T-helper 2 cell treated with Interferon-gamma antibody and Interleukin-4, amounts not matched to agents 100 ng/mL and 5 ng/mL, for 36 hours (primary cell): Measurements from ENCODE around the gene CD177. TPM values are rescaled to one million over a fixed set of nuclear protein-coding genes. Genes with fewer than 3 reads are reported as not detected.
"Not testable (repeated sequence)": the region's sequence is repeated elsewhere in the genome, so short reads cannot be mapped to it uniquely, and the experiment has no call there.

Source experiments
- intact Hi-C: fragments of 100-400 bp; cut with micrococcal nuclease; formaldehyde crosslinking; loops from one replicate; pipeline ENCODE4 v1.15.1; 2023
- total RNA-seq: library from RNA; stranded (reverse); gene quantifications from 2 replicates; pipeline ENCODE4 v1.2.3, GENCODE V29; 2022

CD177 gene
- total RNA-seq, 1 donor from 2014 or later: not detected

DNA sequence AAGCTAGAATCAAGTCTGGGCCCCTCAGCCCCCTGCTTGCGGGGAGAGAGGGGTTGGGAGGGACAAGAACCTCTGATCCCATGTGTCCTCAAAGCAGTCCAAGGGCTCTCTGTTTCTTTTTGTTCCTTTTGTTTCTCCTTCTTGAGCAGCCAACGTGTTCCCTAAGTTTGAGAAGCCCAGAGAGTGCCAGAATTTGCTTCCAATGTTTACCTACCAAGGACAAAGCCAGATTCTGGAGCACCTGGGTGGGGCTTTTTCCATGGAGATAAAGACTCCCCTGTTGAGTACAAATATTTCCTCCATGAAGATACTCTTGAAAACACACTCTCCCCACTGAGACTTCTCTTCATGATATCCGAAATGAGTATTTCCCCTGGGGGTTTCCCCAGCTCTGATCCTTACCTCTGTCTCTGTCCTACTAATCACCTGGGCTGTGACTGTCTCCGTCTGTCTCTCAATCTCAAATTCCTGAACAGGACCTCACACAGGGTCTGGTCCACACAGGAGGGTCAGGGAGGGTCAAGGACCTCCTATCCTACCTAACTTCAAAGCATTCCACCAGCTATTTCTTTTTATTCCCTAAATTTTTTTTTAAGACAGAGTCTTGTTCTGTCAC is 27.4 kb downstream of the CD177 start:
- intact Hi-C loops: no loop called here

- intact Hi-C loops: not testable (repeated sequence)
These were observed 29.2 kb downstream of the CD177 start for GRCh38 chr19:43382586-43383216.

GRCh38 chr19:43383254-43383653 is 29.8 kb downstream of the CD177 start:
- intact Hi-C loops: not testable (repeated sequence)

GRCh38 chr19:43383759-43384158 is 30.3 kb downstream of the CD177 start:
- intact Hi-C loops: not testable (repeated sequence)

DNA sequence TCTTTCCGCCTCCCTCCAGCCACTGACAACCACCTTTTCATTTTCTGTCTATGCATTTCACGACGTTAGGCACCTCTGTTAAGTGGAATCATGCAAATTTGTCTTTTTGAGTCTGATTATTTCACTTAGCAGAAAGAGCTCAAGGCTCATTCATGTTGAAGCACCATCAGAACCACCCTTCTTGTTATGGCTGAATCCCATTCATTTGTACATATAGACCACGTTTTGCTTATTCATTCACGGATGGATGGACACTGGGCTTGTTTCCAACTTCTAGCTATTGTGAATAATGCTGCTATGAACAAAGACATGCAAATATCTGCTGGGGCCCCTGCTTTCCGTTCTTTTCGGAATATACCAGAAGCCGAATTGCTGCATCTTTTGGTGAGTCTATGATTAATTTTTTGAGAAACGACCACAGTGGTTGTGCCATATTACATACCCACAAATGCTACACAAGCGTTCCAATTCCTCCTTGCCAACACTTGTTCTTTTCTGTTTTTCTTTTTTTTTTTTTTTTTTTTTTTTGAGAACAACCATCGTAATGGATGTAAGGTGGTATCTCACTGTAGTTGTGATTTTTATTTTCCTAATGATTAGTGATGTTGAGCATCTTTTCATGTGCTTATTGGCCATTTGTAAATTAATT is 37.5 kb downstream of the CD177 start:
- intact Hi-C loops: not testable (repeated sequence)

- intact Hi-C loops: not testable (repeated sequence)
These were observed 38.1 kb downstream of the CD177 start for GRCh38 chr19:43391552-43391935.

DNA sequence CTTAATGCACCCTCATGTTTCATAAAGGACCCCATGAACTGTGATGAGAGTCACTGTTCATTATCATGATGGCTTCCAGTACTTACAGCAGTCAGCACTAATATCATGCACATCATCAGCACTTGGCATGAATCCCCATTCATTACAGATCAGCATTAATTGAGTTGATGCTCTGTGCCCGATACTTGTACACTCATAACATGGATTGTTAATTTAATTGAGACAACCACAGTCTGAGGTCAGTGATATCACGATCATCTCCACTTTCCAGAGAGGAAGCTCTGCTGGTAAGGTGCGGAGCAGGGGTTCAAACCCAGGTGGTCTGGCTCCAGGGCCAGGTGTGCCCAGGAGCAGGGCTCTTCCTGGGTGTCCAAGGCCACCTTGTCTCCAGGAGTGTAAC is 40.0 kb downstream of the CD177 start:
- intact Hi-C loops: not testable (repeated sequence)

GRCh38 chr19:43395561-43395960 is 42.1 kb downstream of the CD177 start:
- intact Hi-C loops: no loop called here

DNA sequence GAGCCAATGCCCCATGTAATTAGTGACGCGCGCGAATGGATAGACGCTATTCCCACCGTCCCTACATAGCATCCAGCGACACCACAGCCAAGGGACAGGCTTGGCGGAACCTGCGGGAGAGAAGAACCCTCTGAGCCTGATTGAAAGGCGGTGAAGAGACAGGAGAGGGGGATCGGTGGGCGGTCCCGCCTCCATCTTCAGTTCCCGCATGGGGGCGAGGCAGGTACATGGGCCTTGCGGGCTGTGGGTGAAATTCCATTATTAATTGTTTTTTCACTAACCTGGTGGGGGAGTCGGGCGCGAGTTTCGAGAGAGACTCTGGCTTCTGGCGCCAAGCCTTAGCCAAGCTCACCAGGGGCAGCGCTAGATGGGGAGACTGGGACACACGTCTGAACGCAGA is 52.8 kb downstream of the CD177 start:
- intact Hi-C loops: no loop called here

- intact Hi-C loops: no loop called here
These were observed 54.0 kb downstream of the CD177 start for GRCh38 chr19:43407416-43408005.

DNA sequence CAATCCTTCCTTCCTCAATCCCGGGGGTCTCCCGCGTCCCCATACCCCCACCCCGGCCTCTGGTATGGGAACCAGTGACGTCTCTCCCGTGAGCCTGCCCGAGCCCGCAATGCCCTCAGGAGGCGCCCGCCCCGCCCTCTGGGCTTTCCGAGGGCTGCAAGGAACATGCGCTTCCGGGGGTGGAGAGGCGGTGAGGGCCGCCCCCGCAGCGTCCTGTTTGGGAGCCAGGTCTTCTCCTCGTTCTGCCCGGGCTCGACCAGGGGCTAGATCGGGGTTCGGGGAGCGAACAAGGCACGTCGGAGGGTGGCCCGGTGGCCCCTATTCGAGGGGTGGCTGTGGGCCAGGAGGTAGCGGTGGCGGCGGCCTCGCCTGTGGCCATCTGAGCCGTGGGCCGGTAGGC is 54.6 kb downstream of the CD177 start:
- intact Hi-C loops: no loop called here

DNA sequence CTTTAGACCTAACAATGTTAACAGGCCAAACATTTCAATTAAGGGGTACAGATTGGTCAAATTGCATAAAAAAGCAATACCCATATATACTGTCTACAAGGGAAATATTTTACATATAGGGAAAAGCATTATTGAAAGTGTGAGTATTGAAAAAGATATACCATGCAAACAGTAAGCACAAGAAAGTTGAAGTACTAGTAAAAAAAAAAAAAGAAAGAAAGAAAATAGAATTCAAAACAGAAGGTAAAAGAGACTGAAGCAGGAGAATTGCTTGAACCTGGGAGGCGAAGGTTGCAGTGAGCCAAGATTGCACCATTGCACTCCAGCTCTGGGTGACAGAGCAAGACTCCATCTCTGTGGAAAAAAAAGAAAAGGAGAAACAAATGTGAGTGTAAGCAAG is 55.9 kb downstream of the CD177 start:
- intact Hi-C loops: no loop called here

- intact Hi-C loops: no loop called here
These were observed 59.0 kb downstream of the CD177 start for GRCh38 chr19:43412441-43412840.

Other genes starting within 250 kb of the CD177 start
- not detected in 2 replicates for gene PSG5, start 167.2 kb upstream of the CD177 start, total RNA-seq
- gene PSG4, start 148.0 kb upstream of the CD177 start, total RNA-seq: not detected in 2 replicates
- not detected in 2 replicates for gene PSG9, start 84.2 kb upstream of the CD177 start, total RNA-seq
- gene TEX101, start 61.2 kb downstream of the CD177 start, total RNA-seq: not detected in 2 replicates
- gene LYPD3, start 111.9 kb downstream of the CD177 start, total RNA-seq: 0.39 and 0.64 TPM in 2 replicates
- 17.3 and 20.2 TPM in 2 replicates for gene PHLDB3, start 151.1 kb downstream of the CD177 start, total RNA-seq
- gene ETHE1, start 173.5 kb downstream of the CD177 start, total RNA-seq: 54.9 and 55.5 TPM in 2 replicates
- gene ZNF575, start 179.5 kb downstream of the CD177 start, total RNA-seq: 3.1 and 3.7 TPM in 2 replicates
- 34.6 and 36.2 TPM in 2 replicates for gene XRCC1, start 221.8 kb downstream of the CD177 start, total RNA-seq
- 7.0 and 9.9 TPM in 2 replicates for gene PINLYP, start 222.1 kb downstream of the CD177 start, total RNA-seq
- gene IRGQ, start 242.4 kb downstream of the CD177 start, total RNA-seq: 13.8 and 14.9 TPM in 2 replicates
- 15.6 and 17.5 TPM in 2 replicates for gene ZNF576, start 242.9 kb downstream of the CD177 start, total RNA-seq